ENCODE results near the gene ST6GAL2. TPM values are rescaled to one million over a fixed set of nuclear protein-coding genes. Genes with fewer than 3 reads are reported as not detected.

The ST6GAL2 gene
- total and polyA plus RNA-seq, 2 of the 8 experiments (the other 6 are each of a cell fraction or from before 2014, with no cell fraction given) = 2.7 to 17.5 TPM

DNA sequence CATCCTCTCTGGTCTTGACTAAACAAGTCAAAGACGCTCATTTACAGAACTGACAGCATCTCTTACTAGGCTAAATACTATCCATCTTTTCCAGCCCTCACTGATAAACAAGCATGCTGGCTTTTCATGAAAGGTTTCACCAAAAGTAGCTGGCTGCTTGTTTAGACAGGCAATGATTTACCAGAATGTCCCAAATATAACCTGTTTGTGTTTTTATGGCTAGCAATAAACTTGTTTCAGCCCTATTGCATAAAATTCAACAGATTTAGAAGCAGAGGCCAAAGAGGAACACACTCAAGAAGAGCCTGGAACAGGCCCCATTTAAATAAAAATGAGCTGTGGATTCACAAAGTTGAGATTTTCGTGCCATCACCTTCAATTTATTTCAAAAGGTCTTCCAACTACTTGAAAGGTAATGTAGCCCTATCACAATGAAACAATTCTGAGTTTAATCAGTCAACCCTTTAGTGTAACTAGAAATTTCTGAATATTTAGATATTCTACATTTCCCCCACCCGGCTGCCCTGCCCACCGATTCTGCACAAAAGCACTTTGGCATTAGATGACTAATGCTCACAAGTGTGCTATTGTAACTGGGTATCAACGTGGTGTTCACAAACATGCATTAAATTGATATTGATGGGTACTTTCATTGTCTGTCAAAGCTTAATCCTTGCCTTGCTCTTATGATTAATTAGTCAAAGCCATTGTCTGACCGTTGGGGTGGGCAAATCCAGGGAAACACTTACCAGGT, 54.0 kb downstream of the ST6GAL2 start:
- FAIRE-seq (no peak), DNase-seq (ENCODE audit: low read depth in 1 of 2, low spot score in 2 of 2) (no peak)
- H2BK15ac ChIP-seq (ENCODE audit: low read length) = no peak overlapping the region
- H2BK20ac ChIP-seq (ENCODE audit: low read length) = no peak overlapping the region
- no peaks in the 10 kb centered on the region for H3K79me2 ChIP-seq (ENCODE audit: control insufficient read depth in 1 of 2, insufficient read depth in 2 of 2, low read length in 2 of 2)
- no peak overlapping the region for H3K56ac ChIP-seq (replicated peaks; ENCODE audit: insufficient read length, low read depth, low read length)
- no peak overlapping the region for H2AK5ac ChIP-seq (ENCODE audit: low read depth, low read length)
- H3K18ac ChIP-seq (ENCODE audit: extremely low read depth, low read length) = no peak overlapping the region
- H3K4me3 ChIP-seq (ENCODE audit: extremely low read depth in 1 of 4, insufficient read depth in 2 of 4, low read depth in 3 of 4, low read length in 4 of 4) = no peak overlapping the region
- H2BK5ac ChIP-seq (ENCODE audit: low read depth, low read length) = no peak overlapping the region
- no peaks in the 10 kb centered on the region for H4K20me1 ChIP-seq (replicated peaks in 1 of 2; ENCODE audit: control insufficient read depth in 1 of 2, insufficient read depth in 2 of 2, low read length in 2 of 2)
- no peaks in the 10 kb centered on the region for H3K27me3 ChIP-seq (replicated peaks in 1 of 4; ENCODE audit: control insufficient read depth in 3 of 4, extremely low read depth in 1 of 4, insufficient read depth in 3 of 4, low read length in 3 of 4)
- H3K4me1 ChIP-seq (replicated peaks in 1 of 4; ENCODE audit: control insufficient read depth in 3 of 4, insufficient read depth in 4 of 4, low read length in 3 of 4) = no peaks in the 10 kb centered on the region
- no peak for TF ChIP-seq CEBPB (IDR thresholded peaks at IDR 0.05; ENCODE audit: low read depth, low read length)
- TF ChIP-seq, protein P1, sequence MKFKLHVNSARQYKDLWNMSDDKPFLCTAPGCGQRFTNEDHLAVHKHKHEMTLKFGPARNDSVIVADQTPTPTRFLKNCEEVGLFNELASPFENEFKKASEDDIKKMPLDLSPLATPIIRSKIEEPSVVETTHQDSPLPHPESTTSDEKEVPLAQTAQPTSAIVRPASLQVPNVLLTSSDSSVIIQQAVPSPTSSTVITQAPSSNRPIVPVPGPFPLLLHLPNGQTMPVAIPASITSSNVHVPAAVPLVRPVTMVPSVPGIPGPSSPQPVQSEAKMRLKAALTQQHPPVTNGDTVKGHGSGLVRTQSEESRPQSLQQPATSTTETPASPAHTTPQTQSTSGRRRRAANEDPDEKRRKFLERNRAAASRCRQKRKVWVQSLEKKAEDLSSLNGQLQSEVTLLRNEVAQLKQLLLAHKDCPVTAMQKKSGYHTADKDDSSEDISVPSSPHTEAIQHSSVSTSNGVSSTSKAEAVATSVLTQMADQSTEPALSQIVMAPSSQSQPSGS (IDR thresholded peaks at IDR 0.05; ENCODE audit: low read length) = no peak
- no peak for TF ChIP-seq SRF (IDR thresholded peaks at IDR 0.05; ENCODE audit: low read depth, low read length)
- TF ChIP-seq TBP (IDR thresholded peaks at IDR 0.05; ENCODE audit: low read depth, low read length) = no peak
- TF ChIP-seq SIRT6 (IDR thresholded peaks at IDR 0.05; ENCODE audit: low read length) = no peak
- no peak for TF ChIP-seq EGR1 (IDR thresholded peaks at IDR 0.05; ENCODE audit: borderline replicate concordance, low read depth, low read length)
- no peak overlapping the region for H2BK12ac ChIP-seq (ENCODE audit: low read depth, low read length)
- H3K4ac ChIP-seq (replicated peaks; ENCODE audit: insufficient read length, low read depth, low read length) = no peak overlapping the region
- H3K27ac ChIP-seq (ENCODE audit: low read depth, low read length) = no peak overlapping the region
- H3K4me2 ChIP-seq (ENCODE audit: insufficient read depth in 1 of 2, low read depth in 2 of 2, low read length in 2 of 2) = no peak overlapping the region
- ChIA-PET POLR2A (ENCODE audit: partially characterized antibody) (interaction anchor here (1.5 kb wide), 1 partner anchor 18 kb away, joined by 3 read pairs; no protein-coding TSS in a partner anchor), CTCF (ENCODE audit: partially characterized antibody) (no interaction called here)
- no peak overlapping the region for H4K5ac ChIP-seq (ENCODE audit: insufficient read length, low read depth, low read length)
- no peak overlapping the region for H3K9ac ChIP-seq (replicated peaks in 1 of 4; ENCODE audit: extremely low read depth in 1 of 4, low read depth in 3 of 4, low read length in 3 of 4)
- H2AFZ ChIP-seq (ENCODE audit: low read length) = no peak overlapping the region
- H3K23ac ChIP-seq (ENCODE audit: insufficient read length) = no peak overlapping the region
- H3K36me3 ChIP-seq (ENCODE audit: control insufficient read depth in 2 of 4, insufficient read depth in 4 of 4, low read length in 3 of 4) = peaks cover 0 to 7% (median 0%) of the 10 kb centered on the region in 4 experiments; a peak in 3 of 8 replicates
- no peaks in the 10 kb centered on the region for H3K23me2 ChIP-seq (ENCODE audit: low read depth, low read length)
- H3K79me1 ChIP-seq (ENCODE audit: low read depth, low read length) = no peaks in the 10 kb centered on the region
- no peaks in the 10 kb centered on the region for H3K9me3 ChIP-seq (ENCODE audit: insufficient read depth in 2 of 2, low read depth in 1 of 2, low read length in 1 of 2)
- no peak overlapping the region for H2BK120ac ChIP-seq (replicated peaks; ENCODE audit: low read depth, low read length)
- no peak overlapping the region for H4K91ac ChIP-seq (replicated peaks; ENCODE audit: insufficient read length, low read length)
- 93% methylated on average over 6 of the region's 6 CpGs; no CpG with 5 or more reads in 1 of the 2 experiments for WGBS, 2 experiments (ENCODE audit: extremely low coverage in 1 of 2, insufficient coverage in 1 of 2, insufficient read length in 1 of 2, insufficient replicate concordance in 2 of 2, low coverage in 1 of 2, low lambda C conversion rate in 2 of 2, missing lambda C conversion rate in 1 of 2)
- no peak overlapping the region for H3K14ac ChIP-seq (ENCODE audit: insufficient read length)
- no peak overlapping the region for H4K8ac ChIP-seq (ENCODE audit: extremely low read depth, insufficient read depth, low read length)

All from H1 (cell line).